H1 (cell line): ENCODE measurements around the gene ARL8A. TPM values are rescaled to one million over a fixed set of nuclear protein-coding genes. Genes with fewer than 3 reads are reported as not detected.

Source experiments
- ATF2 ChIP-seq: IDR thresholded peaks from 2 replicates; pipeline ENCODE4 v1.6.1; 2012; ENCODE audit warnings: low read length, inconsistent platforms
- ATF3 ChIP-seq: IDR thresholded peaks from 2 replicates; pipeline ENCODE4 v1.6.1; 2011; ENCODE audit warnings: low read depth, mild to moderate bottlenecking, low read length; ENCODE audit not compliant: insufficient read depth
- BACH1 ChIP-seq: IDR thresholded peaks from 2 replicates; pipeline ENCODE4 v1.6.1; 2012; ENCODE audit warnings: low read length, improper control_type of control experiment
- CEBPB ChIP-seq: IDR thresholded peaks from 2 replicates; pipeline ENCODE4 v1.6.1; 2012; ENCODE audit warnings: low read depth, low read length
- CHD1 ChIP-seq: IDR thresholded peaks from 2 replicates; pipeline ENCODE4 v1.6.1; 2012; ENCODE audit warnings: low read depth, low read length, improper control_type of control experiment
- CHD2 ChIP-seq: IDR thresholded peaks from 2 replicates; pipeline ENCODE4 v1.6.1; 2012; ENCODE audit warnings: low read length, improper control_type of control experiment
- CREB1 ChIP-seq: IDR thresholded peaks from 2 replicates; pipeline ENCODE4 v1.6.1; 2012; ENCODE audit warnings: inconsistent platforms
- CTCF ChIP-seq, 3 experiments: IDR thresholded peaks; 1 replicate in 2 of 3; 2 replicates in 1 of 3; pipeline versions ENCODE4 v1.5.1 to v1.6.1; 2011; ENCODE audit warnings: low read length in 3 of 3, mild to moderate bottlenecking in 3 of 3, inconsistent platforms in 2 of 3, low read depth in 1 of 3, moderate library complexity in 1 of 3; ENCODE audit not compliant: insufficient read depth in 1 of 3; ENCODE audit errors: control extremely low read depth in 1 of 3
- KDM1A ChIP-seq: fragments of 200-600, 300-600 bp; sonication (generic); IDR thresholded peaks from 2 replicates; pipeline ENCODE4 v1.7.1; 2016; ENCODE audit warnings: mild to moderate bottlenecking, low read length, borderline replicate concordance
- KDM4A ChIP-seq: IDR thresholded peaks from one replicate; pipeline ENCODE4 v1.7.1; 2012; ENCODE audit warnings: low read depth, mild to moderate bottlenecking, moderate library complexity, low read length, inconsistent platforms; ENCODE audit not compliant: severe bottlenecking
- KDM5A ChIP-seq: fragments of 200-600 bp; IDR thresholded peaks from 2 replicates; pipeline ENCODE4 v1.7.1; 2012; ENCODE audit warnings: mild to moderate bottlenecking, low read length, inconsistent platforms, mixed read lengths
- NRF1 ChIP-seq: IDR thresholded peaks from 2 replicates; pipeline ENCODE4 v1.6.1; 2011; ENCODE audit warnings: mild to moderate bottlenecking, low read depth, low read length, improper control_type of control experiment
- POLR2A ChIP-seq, 2 experiments: IDR thresholded peaks; 1 replicate in 1 of 2; 2 replicates in 1 of 2; pipeline ENCODE4 v1.6.1; 2011; ENCODE audit warnings: low read depth in 2 of 2, low read length in 2 of 2, mild to moderate bottlenecking in 2 of 2; ENCODE audit errors: control extremely low read depth in 1 of 2
- RAD21 ChIP-seq, 2 experiments: IDR thresholded peaks in 1 of 2; conservative IDR thresholded peaks in 1 of 2; 2 replicates each; pipeline ENCODE4 v1.6.1; 2011; ENCODE audit warnings: low read depth in 2 of 2, low read length in 2 of 2, improper control_type of control experiment in 1 of 2, inconsistent platforms in 1 of 2, mild to moderate bottlenecking in 1 of 2, moderate library complexity in 1 of 2
- RBBP5 ChIP-seq: IDR thresholded peaks from 2 replicates; pipeline ENCODE4 v1.7.1; 2012; ENCODE audit warnings: low read depth, mild to moderate bottlenecking, inconsistent platforms, low read length, moderate library complexity, borderline replicate concordance
- SAP30 ChIP-seq: fragments of 300-600 bp; sonication (generic); IDR thresholded peaks from 2 replicates; pipeline ENCODE4 v1.7.1; 2012; ENCODE audit warnings: low read length, moderate library complexity, mild to moderate bottlenecking, inconsistent platforms; ENCODE audit not compliant: insufficient read depth, insufficient replicate concordance
- SP2 ChIP-seq: IDR thresholded peaks from 2 replicates; pipeline ENCODE4 v1.6.1; 2012; ENCODE audit warnings: mild to moderate bottlenecking, low read length, inconsistent platforms
- TBP ChIP-seq: IDR thresholded peaks from 2 replicates; pipeline ENCODE4 v1.6.1; 2011; ENCODE audit warnings: low read depth, low read length, improper control_type of control experiment
- TCF12 ChIP-seq: IDR thresholded peaks from 2 replicates; pipeline ENCODE4 v1.6.1; 2011; ENCODE audit warnings: low read depth, mild to moderate bottlenecking, low read length
- polyA plus RNA-seq, 7 experiments: library from polyadenylated mRNA; depleted of rRNA in 3 of 7; stranded (reverse) in 5 of 7; unstranded in 2 of 7; fragments of >200 nt in 5 of 7; fragments of 200-250 nt in 2 of 7; gene quantifications; 1 replicate in 5 of 7; 2 replicates in 1 of 7; 4 replicates in 1 of 7; pipeline versions ENCODE4 v1.2.1 to v1.2.3, GENCODE V29; 2011 to 2013; ENCODE audit warnings: missing spikeins in 2 of 7, mixed read lengths in 2 of 7
- total RNA-seq: library from RNA; stranded (reverse); fragmentation: NEBNext Ultra II Directional; extraction: Animal tissue kit (Norgen Biotek cat#: 25700); gene quantifications from 2 replicates; pipeline ENCODE4 v1.2.1, GENCODE V29; 2021

ARL8A gene
- total and polyA plus RNA-seq, 2 of the 8 experiments (the other 6 are each of a cell fraction or from before 2014, with no cell fraction given): 40.3 to 58.7 TPM

- TF ChIP-seq ATF3: no peak
- TF ChIP-seq SAP30: no peak
- TF ChIP-seq TBP: peak; percentile 57
- TF ChIP-seq CHD2: no peak; the same call in 1 of the 2 replicates
- TF ChIP-seq CREB1: peak; percentile 95
- no peak for TF ChIP-seq NRF1
- no peak for TF ChIP-seq CHD1
- TF ChIP-seq CTCF (IDR thresholded peaks at IDR 0.05; ENCODE audit: control extremely low read depth in 1 of 3, insufficient read depth in 1 of 3, low read depth in 1 of 3, low read length in 3 of 3): no peak
- no peak for TF ChIP-seq TCF12
- 0 out of 2 replicates have a peak, but pooled peaks have one; percentile 45 for TF ChIP-seq RBBP5
- no peak for TF ChIP-seq CEBPB
- no peak for TF ChIP-seq KDM5A
- 0 out of 2 replicates have a peak, but pooled peaks have one; percentile 53 for TF ChIP-seq BACH1
- TF ChIP-seq KDM1A: no peak
- no peak for TF ChIP-seq KDM4A
- no peak for TF ChIP-seq POLR2A (IDR thresholded peaks at IDR 0.05; ENCODE audit: control extremely low read depth in 1 of 2, low read depth in 2 of 2, low read length in 2 of 2)
- peak; percentile 54; the same call in 1 of the 2 replicates for TF ChIP-seq ATF2
- TF ChIP-seq RAD21 (IDR thresholded peaks at IDR 0.05 in 1 of 2, conservative IDR thresholded peaks at IDR 0.05 in 1 of 2; ENCODE audit: low read depth in 2 of 2, low read length in 2 of 2): no peak
- TF ChIP-seq SP2: no peak
Observed at GRCh38 chr1:202105571-202106339, 38.8 kb downstream of the ARL8A start (continued).
